ENCODE measurements around the gene SIRPG. TPM values are rescaled to one million over a fixed set of nuclear protein-coding genes. Genes with fewer than 3 reads are reported as not detected.

Gene SIRPG
- total and polyA plus RNA-seq, 2 of the 8 experiments (the other 6 are each of a cell fraction or from before 2014, with no cell fraction given), result 0.08 TPM; not detected in 1

DNA sequence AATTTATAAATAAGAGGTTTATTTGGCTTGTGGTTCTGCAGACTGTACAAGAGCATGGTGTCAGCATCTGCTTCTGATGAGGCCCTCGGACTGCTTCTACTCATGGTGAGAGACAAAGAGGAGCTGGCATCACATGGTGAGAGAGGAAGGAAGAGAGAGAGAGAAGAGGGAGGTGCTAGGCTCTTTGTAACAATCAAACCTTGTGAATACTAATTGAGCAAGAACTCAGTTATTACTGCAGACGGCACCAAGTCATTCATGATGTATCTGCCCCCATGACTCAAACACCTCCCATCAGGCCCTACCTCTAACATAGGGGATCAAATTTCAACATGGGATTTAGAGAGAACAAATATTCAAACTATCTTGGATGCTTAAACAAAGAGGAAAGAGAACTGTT, 6.3 kb upstream of the SIRPG start:
- no peak overlapping the region for H2AK5ac ChIP-seq (ENCODE audit: low read depth, low read length)
- H2BK20ac ChIP-seq (ENCODE audit: low read length), result no peak overlapping the region
- no peak overlapping the region for H3K9ac ChIP-seq (replicated peaks in 1 of 4; ENCODE audit: extremely low read depth in 1 of 4, low read depth in 3 of 4, low read length in 3 of 4)
- H2AFZ ChIP-seq (ENCODE audit: low read length), result 0 out of 2 replicates have a peak overlapping the region, but pooled peaks have one; percentile 58
- no peaks in the 10 kb centered on the region for H3K23me2 ChIP-seq (ENCODE audit: low read depth, low read length)
- no peak overlapping the region for H3K18ac ChIP-seq (ENCODE audit: extremely low read depth, low read length)
- H3K27me3 ChIP-seq (replicated peaks in 1 of 4; ENCODE audit: control insufficient read depth in 3 of 4, extremely low read depth in 1 of 4, insufficient read depth in 3 of 4, low read length in 3 of 4), result no peaks in the 10 kb centered on the region
- no peak overlapping the region for H3K56ac ChIP-seq (replicated peaks; ENCODE audit: insufficient read length, low read depth, low read length)
- H3K4me1 ChIP-seq (replicated peaks in 1 of 4; ENCODE audit: control insufficient read depth in 3 of 4, insufficient read depth in 4 of 4, low read length in 3 of 4), result no peaks in the 10 kb centered on the region
- H3K9me3 ChIP-seq (ENCODE audit: insufficient read depth in 2 of 2, low read depth in 1 of 2, low read length in 1 of 2), result no peaks in the 10 kb centered on the region
- no peak overlapping the region for H3K4ac ChIP-seq (replicated peaks; ENCODE audit: insufficient read length, low read depth, low read length)
- no peaks in the 10 kb centered on the region for H3K79me2 ChIP-seq (ENCODE audit: control insufficient read depth in 1 of 2, insufficient read depth in 2 of 2, low read length in 2 of 2)
- H4K5ac ChIP-seq (ENCODE audit: insufficient read length, low read depth, low read length), result no peak overlapping the region
- no peak overlapping the region for H3K4me3 ChIP-seq (ENCODE audit: extremely low read depth in 1 of 4, insufficient read depth in 2 of 4, low read depth in 3 of 4, low read length in 4 of 4)
- no peak overlapping the region for H2BK15ac ChIP-seq (ENCODE audit: low read length)
- no peak overlapping the region for H2BK5ac ChIP-seq (ENCODE audit: low read depth, low read length)
- no peak overlapping the region for H4K91ac ChIP-seq (replicated peaks; ENCODE audit: insufficient read length, low read length)
- no peaks in the 10 kb centered on the region for H4K20me1 ChIP-seq (replicated peaks in 1 of 2; ENCODE audit: control insufficient read depth in 1 of 2, insufficient read depth in 2 of 2, low read length in 2 of 2)
- no peaks in the 10 kb centered on the region for H3K79me1 ChIP-seq (ENCODE audit: low read depth, low read length)
- FAIRE-seq (no peak), DNase-seq (ENCODE audit: low read depth in 1 of 2, low spot score in 2 of 2) (no peak)
- H3K27ac ChIP-seq (ENCODE audit: low read depth, low read length), result no peak overlapping the region
- ChIA-PET POLR2A (ENCODE audit: partially characterized antibody) (no interaction called here), CTCF (ENCODE audit: partially characterized antibody) (interaction anchor here (1.0 kb wide), 1 partner anchor 15 kb away, joined by 3 read pairs; no protein-coding TSS in a partner anchor)
- no peak overlapping the region for H3K23ac ChIP-seq (ENCODE audit: insufficient read length)
- no peak overlapping the region for H3K14ac ChIP-seq (ENCODE audit: insufficient read length)
- 76% methylated on average over 2 of the region's 2 CpGs; no CpG with 5 or more reads in 1 of the 2 experiments for WGBS, 2 experiments (ENCODE audit: extremely low coverage in 1 of 2, insufficient coverage in 1 of 2, insufficient read length in 1 of 2, insufficient replicate concordance in 2 of 2, low coverage in 1 of 2, low lambda C conversion rate in 2 of 2, missing lambda C conversion rate in 1 of 2)
- H2BK120ac ChIP-seq (replicated peaks; ENCODE audit: low read depth, low read length), result no peak overlapping the region
- no peak overlapping the region for H3K4me2 ChIP-seq (ENCODE audit: insufficient read depth in 1 of 2, low read depth in 2 of 2, low read length in 2 of 2)
- H4K8ac ChIP-seq (ENCODE audit: extremely low read depth, insufficient read depth, low read length), result no peak overlapping the region
- no peak overlapping the region for H2BK12ac ChIP-seq (ENCODE audit: low read depth, low read length)
- no peaks in the 10 kb centered on the region for H3K36me3 ChIP-seq (ENCODE audit: control insufficient read depth in 2 of 4, insufficient read depth in 4 of 4, low read length in 3 of 4)
- TF ChIP-seq, protein P1, sequence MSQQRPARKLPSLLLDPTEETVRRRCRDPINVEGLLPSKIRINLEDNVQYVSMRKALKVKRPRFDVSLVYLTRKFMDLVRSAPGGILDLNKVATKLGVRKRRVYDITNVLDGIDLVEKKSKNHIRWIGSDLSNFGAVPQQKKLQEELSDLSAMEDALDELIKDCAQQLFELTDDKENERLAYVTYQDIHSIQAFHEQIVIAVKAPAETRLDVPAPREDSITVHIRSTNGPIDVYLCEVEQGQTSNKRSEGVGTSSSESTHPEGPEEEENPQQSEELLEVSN (IDR thresholded peaks at IDR 0.05), result no peak
- no peak for TF ChIP-seq POU5F1 (IDR thresholded peaks at IDR 0.05; ENCODE audit: low read depth, low read length)
- TF ChIP-seq CBX5 (IDR thresholded peaks at IDR 0.05; ENCODE audit: low read depth, low read length), result no peak
- TF ChIP-seq, protein P2, sequence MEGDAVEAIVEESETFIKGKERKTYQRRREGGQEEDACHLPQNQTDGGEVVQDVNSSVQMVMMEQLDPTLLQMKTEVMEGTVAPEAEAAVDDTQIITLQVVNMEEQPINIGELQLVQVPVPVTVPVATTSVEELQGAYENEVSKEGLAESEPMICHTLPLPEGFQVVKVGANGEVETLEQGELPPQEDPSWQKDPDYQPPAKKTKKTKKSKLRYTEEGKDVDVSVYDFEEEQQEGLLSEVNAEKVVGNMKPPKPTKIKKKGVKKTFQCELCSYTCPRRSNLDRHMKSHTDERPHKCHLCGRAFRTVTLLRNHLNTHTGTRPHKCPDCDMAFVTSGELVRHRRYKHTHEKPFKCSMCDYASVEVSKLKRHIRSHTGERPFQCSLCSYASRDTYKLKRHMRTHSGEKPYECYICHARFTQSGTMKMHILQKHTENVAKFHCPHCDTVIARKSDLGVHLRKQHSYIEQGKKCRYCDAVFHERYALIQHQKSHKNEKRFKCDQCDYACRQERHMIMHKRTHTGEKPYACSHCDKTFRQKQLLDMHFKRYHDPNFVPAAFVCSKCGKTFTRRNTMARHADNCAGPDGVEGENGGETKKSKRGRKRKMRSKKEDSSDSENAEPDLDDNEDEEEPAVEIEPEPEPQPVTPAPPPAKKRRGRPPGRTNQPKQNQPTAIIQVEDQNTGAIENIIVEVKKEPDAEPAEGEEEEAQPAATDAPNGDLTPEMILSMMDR (IDR thresholded peaks at IDR 0.05; ENCODE audit: control extremely low read depth in 1 of 3, insufficient read depth in 1 of 3, low read depth in 1 of 3, low read length in 3 of 3), result no peak
- no peak for TF ChIP-seq KDM1A (IDR thresholded peaks at IDR 0.05; ENCODE audit: borderline replicate concordance, low read length)
- TF ChIP-seq, protein P3, sequence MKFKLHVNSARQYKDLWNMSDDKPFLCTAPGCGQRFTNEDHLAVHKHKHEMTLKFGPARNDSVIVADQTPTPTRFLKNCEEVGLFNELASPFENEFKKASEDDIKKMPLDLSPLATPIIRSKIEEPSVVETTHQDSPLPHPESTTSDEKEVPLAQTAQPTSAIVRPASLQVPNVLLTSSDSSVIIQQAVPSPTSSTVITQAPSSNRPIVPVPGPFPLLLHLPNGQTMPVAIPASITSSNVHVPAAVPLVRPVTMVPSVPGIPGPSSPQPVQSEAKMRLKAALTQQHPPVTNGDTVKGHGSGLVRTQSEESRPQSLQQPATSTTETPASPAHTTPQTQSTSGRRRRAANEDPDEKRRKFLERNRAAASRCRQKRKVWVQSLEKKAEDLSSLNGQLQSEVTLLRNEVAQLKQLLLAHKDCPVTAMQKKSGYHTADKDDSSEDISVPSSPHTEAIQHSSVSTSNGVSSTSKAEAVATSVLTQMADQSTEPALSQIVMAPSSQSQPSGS (IDR thresholded peaks at IDR 0.05; ENCODE audit: low read length), result no peak
- TF ChIP-seq RXRA (IDR thresholded peaks at IDR 0.05; ENCODE audit: insufficient read depth, low read depth, low read length), result no peak
- no peak for TF ChIP-seq NRF1 (IDR thresholded peaks at IDR 0.05; ENCODE audit: low read depth, low read length)
- TF ChIP-seq NANOG (IDR thresholded peaks at IDR 0.05; ENCODE audit: insufficient read depth, low read depth, low read length, poor library complexity, severe bottlenecking), result no peak
